Measurements from ENCODE around the gene ABCA10. TPM values are rescaled to one million over a fixed set of nuclear protein-coding genes. Genes with fewer than 3 reads are reported as not detected.

Gene ABCA10
- total and polyA plus RNA-seq, 2 of the 8 experiments (the other 6 are each of a cell fraction or from before 2014, with no cell fraction given), result not detected

DNA sequence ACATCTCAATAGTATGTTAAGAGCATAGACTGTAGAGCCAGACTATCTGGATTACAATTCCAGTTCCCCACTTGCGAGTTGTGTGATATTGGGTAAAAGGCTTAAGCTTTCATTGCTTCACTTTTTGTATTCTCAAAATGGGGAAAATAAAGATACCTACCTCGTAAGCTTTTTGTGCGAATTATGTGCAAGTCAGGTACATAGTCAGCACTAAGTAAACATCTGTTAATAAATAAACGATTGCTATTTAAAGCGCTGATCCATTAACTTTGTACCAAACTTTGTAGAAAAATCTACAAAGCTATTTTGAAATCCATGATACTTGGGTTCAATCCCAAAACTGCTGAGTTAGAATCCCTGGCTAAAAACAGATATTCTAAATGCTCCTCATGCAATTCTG, 106.6 kb downstream of the ABCA10 start:
- no peak overlapping the region for H2BK5ac ChIP-seq (ENCODE audit: low read depth, low read length)
- no peaks in the 10 kb centered on the region for H3K4me1 ChIP-seq (replicated peaks in 1 of 4; ENCODE audit: control insufficient read depth in 3 of 4, insufficient read depth in 4 of 4, low read length in 3 of 4)
- TF ChIP-seq POLR2AphosphoS5 (IDR thresholded peaks at IDR 0.05; ENCODE audit: low read depth, low read length) (no peak), RNF2 (IDR thresholded peaks at IDR 0.05; ENCODE audit: borderline replicate concordance, low read depth, low read length, missing control alignments, poor library complexity, severe bottlenecking) (no peak), KDM4A (IDR thresholded peaks at IDR 0.05; ENCODE audit: low read depth, low read length, severe bottlenecking) (no peak)
- no peak overlapping the region for H3K4me3 ChIP-seq (ENCODE audit: extremely low read depth in 1 of 4, insufficient read depth in 2 of 4, low read depth in 3 of 4, low read length in 4 of 4)
- H2BK20ac ChIP-seq (ENCODE audit: low read length), result no peak overlapping the region
- H2BK12ac ChIP-seq (ENCODE audit: low read depth, low read length), result no peak overlapping the region
- no peaks in the 10 kb centered on the region for H4K20me1 ChIP-seq (replicated peaks in 1 of 2; ENCODE audit: control insufficient read depth in 1 of 2, insufficient read depth in 2 of 2, low read length in 2 of 2)
- no peak overlapping the region for H3K56ac ChIP-seq (replicated peaks; ENCODE audit: insufficient read length, low read depth, low read length)
- H3K14ac ChIP-seq (ENCODE audit: insufficient read length), result no peak overlapping the region
- H3K9me3 ChIP-seq (ENCODE audit: insufficient read depth in 2 of 2, low read depth in 1 of 2, low read length in 1 of 2), result no peaks in the 10 kb centered on the region
- DNase-seq (ENCODE audit: low read depth in 1 of 2, low spot score in 2 of 2), result no peak
- no peaks in the 10 kb centered on the region; the same call in 1 of the 2 replicates for H3K23me2 ChIP-seq (ENCODE audit: low read depth, low read length)
- CTCF ChIA-PET (ENCODE audit: partially characterized antibody), result interaction anchor here (0.9 to 1.5 kb wide), 2 partner anchors 15 to 37 kb away, joined by 3 to 7 read pairs; no protein-coding TSS in a partner anchor
- H3K27ac ChIP-seq (ENCODE audit: low read depth, low read length), result no peak overlapping the region
- H3K79me1 ChIP-seq (ENCODE audit: low read depth, low read length), result no peaks in the 10 kb centered on the region
- no peak for FAIRE-seq
- H3K36me3 ChIP-seq (ENCODE audit: control insufficient read depth in 2 of 4, insufficient read depth in 4 of 4, low read length in 3 of 4), result no peaks in the 10 kb centered on the region
- POLR2A ChIA-PET (ENCODE audit: partially characterized antibody), result interaction anchor here (1.5 kb wide), 1 partner anchor 18 kb away, joined by 3 read pairs; no protein-coding TSS in a partner anchor
- H3K27me3 ChIP-seq (replicated peaks in 1 of 4; ENCODE audit: control insufficient read depth in 3 of 4, extremely low read depth in 1 of 4, insufficient read depth in 3 of 4, low read length in 3 of 4), result no peaks in the 10 kb centered on the region
- no peak overlapping the region for H3K4ac ChIP-seq (replicated peaks; ENCODE audit: insufficient read length, low read depth, low read length)
- 90% methylated on average over 5 of the region's 5 CpGs; no CpG with 5 or more reads in 1 of the 2 experiments for WGBS, 2 experiments (ENCODE audit: extremely low coverage in 1 of 2, insufficient coverage in 1 of 2, insufficient read length in 1 of 2, insufficient replicate concordance in 2 of 2, low coverage in 1 of 2, low lambda C conversion rate in 2 of 2, missing lambda C conversion rate in 1 of 2)
- H3K18ac ChIP-seq (ENCODE audit: extremely low read depth, low read length), result no peak overlapping the region
- H3K23ac ChIP-seq (ENCODE audit: insufficient read length), result no peak overlapping the region
- H4K8ac ChIP-seq (ENCODE audit: extremely low read depth, insufficient read depth, low read length), result no peak overlapping the region
- no peak overlapping the region for H4K5ac ChIP-seq (ENCODE audit: insufficient read length, low read depth, low read length)
- no peak overlapping the region for H4K91ac ChIP-seq (replicated peaks; ENCODE audit: insufficient read length, low read length)
- no peak overlapping the region for H2AK5ac ChIP-seq (ENCODE audit: low read depth, low read length)
- H2AFZ ChIP-seq (ENCODE audit: low read length), result no peak overlapping the region
- H2BK15ac ChIP-seq (ENCODE audit: low read length), result no peak overlapping the region
- no peak overlapping the region for H3K9ac ChIP-seq (replicated peaks in 1 of 4; ENCODE audit: extremely low read depth in 1 of 4, low read depth in 3 of 4, low read length in 3 of 4)
- H3K79me2 ChIP-seq (ENCODE audit: control insufficient read depth in 1 of 2, insufficient read depth in 2 of 2, low read length in 2 of 2), result no peaks in the 10 kb centered on the region
- no peak overlapping the region for H3K4me2 ChIP-seq (ENCODE audit: insufficient read depth in 1 of 2, low read depth in 2 of 2, low read length in 2 of 2)
- H2BK120ac ChIP-seq (replicated peaks; ENCODE audit: low read depth, low read length), result no peak overlapping the region
